IMR-90 (cell line): ENCODE results near the gene C1QC.

Source experiments
- BHLHE40 ChIP-seq: fragments of 150-350 bp; IDR thresholded peaks from 2 replicates; pipeline ENCODE4 v1.6.1; 2016; ENCODE audit warnings: mild to moderate bottlenecking, low read depth, low read length
- CHD1 ChIP-seq: IDR thresholded peaks from 2 replicates; pipeline ENCODE4 v1.6.1; 2012; ENCODE audit warnings: low read depth, low read length, improper control_type of control experiment
- CTCF ChIP-seq: conservative IDR thresholded peaks from 2 replicates; pipeline ENCODE4 v1.5.1; 2012; ENCODE audit warnings: mild to moderate bottlenecking, low read depth, low read length, improper control_type of control experiment
- ELK1 ChIP-seq: fragments of 150-350 bp; IDR thresholded peaks from 2 replicates; pipeline ENCODE4 v1.6.1; 2016; ENCODE audit warnings: low read depth, mild to moderate bottlenecking, low read length, moderate library complexity, borderline replicate concordance
- MAFK ChIP-seq: IDR thresholded peaks from 2 replicates; pipeline ENCODE4 v1.6.1; 2012; ENCODE audit warnings: low read depth, low read length, improper control_type of control experiment
- MXI1 ChIP-seq: IDR thresholded peaks from 2 replicates; pipeline ENCODE4 v1.6.1; 2012; ENCODE audit warnings: low read depth, mild to moderate bottlenecking, low read length, moderate library complexity, borderline replicate concordance
- POLR2A ChIP-seq: IDR thresholded peaks from 2 replicates; pipeline ENCODE4 v1.6.1; 2012; ENCODE audit warnings: mild to moderate bottlenecking, low read depth, low read length
- RAD21 ChIP-seq: IDR thresholded peaks from 2 replicates; pipeline ENCODE4 v1.6.1; 2012; ENCODE audit warnings: low read length, improper control_type of control experiment
- RCOR1 ChIP-seq: IDR thresholded peaks from 2 replicates; pipeline ENCODE4 v1.6.1; 2012; ENCODE audit warnings: mild to moderate bottlenecking, low read length, improper control_type of control experiment; ENCODE audit not compliant: insufficient replicate concordance
- USF2 ChIP-seq: fragments of 150-350 bp; IDR thresholded peaks from 2 replicates; pipeline ENCODE4 v1.6.1; 2017; ENCODE audit warnings: mild to moderate bottlenecking, antibody characterized with exemption, low read length, low read depth

- no peak for TF ChIP-seq POLR2A
- TF ChIP-seq MXI1, result no peak
- TF ChIP-seq CTCF, result no peak
- no peak for TF ChIP-seq USF2
- TF ChIP-seq RCOR1, result no peak
- no peak for TF ChIP-seq MAFK
- no peak for TF ChIP-seq CHD1
- TF ChIP-seq RAD21, result no peak
- no peak for TF ChIP-seq BHLHE40
- TF ChIP-seq ELK1, result no peak
Observed at GRCh38 chr1:22670352-22670975, 27.0 kb downstream of the C1QC start.
